Skin epidermis (tissue), 12 donors: ENCODE measurements around the gene KDELR3.
A peak's percentile ranks its signal among the peaks of the same experiment; 100 is the strongest.

Experiments
- H3K27ac ChIP-seq, 21 experiments: fragments of 200-600 bp; sonication (generic) in 11 of 21; one replicate each; pipeline ENCODE4 v1.5.0; 2020; ENCODE audit warnings: mild to moderate bottlenecking in 3 of 21, inconsistent platforms in 2 of 21, moderate library complexity in 2 of 21
- H3K4me3 ChIP-seq, 7 experiments: fragments of 200-600 bp; sonication (generic) in 2 of 7; one replicate each; pipeline ENCODE4 v1.5.0; 2020; ENCODE audit warnings: inconsistent platforms in 2 of 7, mild to moderate bottlenecking in 2 of 7, moderate library complexity in 1 of 7

KDELR3 gene

DNA sequence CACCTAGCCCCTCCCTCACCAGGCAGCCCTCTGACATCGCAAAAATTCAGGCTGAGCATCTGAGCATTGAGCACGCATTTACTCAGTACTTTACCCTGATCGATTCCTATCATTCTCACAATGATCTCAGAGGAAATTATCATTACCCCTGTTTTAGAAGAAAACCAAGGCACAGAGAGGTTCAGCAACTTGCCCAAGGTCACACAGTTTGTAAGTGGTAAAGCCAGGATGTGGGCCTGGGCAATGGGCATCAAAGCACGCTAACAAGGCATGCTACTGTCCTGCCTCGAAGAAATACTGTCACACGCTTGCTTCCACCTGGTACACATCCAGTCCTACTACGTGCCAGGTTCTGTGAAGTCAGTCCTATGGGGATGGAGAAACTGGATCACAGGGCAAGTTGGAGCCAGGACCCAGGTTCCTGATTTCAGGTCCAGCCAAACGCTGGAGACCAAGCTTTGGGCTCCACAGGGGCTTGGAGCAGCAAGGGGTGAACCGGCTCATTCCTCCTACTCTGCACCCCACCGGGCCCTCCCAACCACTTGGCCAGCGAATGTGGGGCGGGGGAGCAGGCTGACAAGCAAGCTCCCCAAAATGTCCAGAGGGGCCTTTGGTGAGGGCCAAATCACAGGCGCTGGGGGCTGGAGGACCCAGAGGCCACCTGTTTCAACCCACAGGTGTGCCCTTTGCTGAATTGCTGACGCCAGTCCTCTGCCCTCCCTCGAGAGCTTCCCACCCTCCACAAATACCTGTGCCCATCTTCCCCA is 31.1 kb upstream of the KDELR3 start:
- Histone ChIP-seq H3K27ac (no peak overlapping the region), H3K4me3 (no peak overlapping the region)

DNA sequence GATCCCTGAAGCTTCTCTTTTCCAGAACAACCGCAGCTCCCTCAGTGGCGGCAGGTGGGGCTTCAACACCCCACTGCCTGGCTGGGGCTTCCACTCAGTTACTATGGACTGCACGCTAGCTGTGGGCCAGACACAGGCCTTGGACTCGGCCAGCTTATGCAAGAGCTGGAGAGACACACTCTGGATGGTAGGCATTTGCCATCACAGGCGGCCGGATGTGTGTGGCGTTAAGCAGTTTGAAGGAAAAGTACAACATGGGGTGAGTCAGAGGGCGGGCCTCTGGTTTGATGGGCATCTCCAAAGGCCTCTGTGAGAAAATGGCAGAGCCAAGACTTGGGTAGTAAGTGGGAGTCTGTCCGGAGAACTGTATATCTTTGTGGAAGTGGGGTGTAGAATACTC is 30.5 kb upstream of the KDELR3 start:
- Histone ChIP-seq H3K27ac (no peak overlapping the region), H3K4me3 (no peak overlapping the region)

DNA sequence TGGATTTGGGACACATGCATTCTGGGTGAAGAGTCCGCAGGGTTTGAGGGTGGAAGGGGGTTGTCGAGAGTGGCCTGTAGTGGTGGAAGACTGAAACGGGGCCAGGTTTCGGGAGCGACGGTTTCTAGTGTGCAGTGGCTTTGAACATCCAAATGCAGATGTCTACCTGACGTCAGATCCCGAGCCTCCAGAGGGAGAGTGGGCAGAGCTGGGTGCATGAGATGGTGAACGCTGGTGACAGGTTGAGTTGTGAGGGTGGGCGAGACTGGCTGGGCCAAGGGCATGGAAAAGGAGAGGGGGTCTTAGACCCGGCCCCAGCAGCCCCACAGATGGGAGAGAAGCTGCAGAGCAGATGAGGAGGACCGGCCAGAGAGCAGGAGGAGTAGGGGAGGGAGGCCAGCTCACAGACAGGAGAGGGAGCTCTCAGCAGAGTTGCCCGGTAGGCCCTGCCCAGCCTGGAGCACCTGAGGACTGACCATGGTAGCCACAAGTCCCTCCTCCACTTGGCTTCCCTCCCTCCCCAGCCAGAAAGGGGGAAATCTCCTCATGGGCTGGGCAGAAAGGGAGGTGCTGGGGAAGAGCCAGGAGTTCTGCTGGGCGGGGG is 27.0 kb upstream of the KDELR3 start:
- Histone ChIP-seq H3K4me3 (no peak overlapping the region), H3K27ac (no peak overlapping the region)

DNA sequence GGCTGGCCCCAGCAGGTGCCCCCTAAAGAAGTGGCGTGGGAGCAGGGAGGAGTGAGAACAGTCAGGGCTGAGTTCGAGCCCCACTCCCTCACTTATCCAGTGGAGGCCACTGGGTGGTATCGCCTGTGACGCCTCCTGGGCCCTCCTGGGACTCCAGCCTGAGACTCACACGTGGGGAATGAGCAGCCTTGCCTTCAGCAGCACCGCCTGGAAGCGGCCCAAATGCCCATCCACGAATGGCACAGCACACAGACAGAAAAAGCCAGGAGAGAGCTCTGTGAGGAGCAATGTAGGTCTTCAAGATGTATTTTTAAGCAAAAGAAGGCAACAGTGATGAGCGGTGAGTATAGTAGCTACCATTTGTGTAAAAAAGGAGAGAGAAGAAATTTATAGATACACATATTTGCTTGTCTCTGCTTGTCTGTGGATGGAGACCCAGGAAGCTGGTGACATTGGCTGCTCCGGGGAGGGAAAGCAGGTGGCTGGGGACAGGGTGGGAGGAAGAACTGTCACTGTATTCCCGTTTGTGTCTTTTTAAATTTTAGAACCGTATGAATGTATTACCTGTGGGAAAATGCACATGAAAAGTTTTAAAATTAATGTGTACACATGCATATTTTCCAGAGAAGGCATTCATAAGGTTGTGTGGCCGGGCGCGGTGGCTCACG is 26.1 kb upstream of the KDELR3 start:
- no peak overlapping the region for H3K4me3 ChIP-seq
- no peak overlapping the region for H3K27ac ChIP-seq

DNA sequence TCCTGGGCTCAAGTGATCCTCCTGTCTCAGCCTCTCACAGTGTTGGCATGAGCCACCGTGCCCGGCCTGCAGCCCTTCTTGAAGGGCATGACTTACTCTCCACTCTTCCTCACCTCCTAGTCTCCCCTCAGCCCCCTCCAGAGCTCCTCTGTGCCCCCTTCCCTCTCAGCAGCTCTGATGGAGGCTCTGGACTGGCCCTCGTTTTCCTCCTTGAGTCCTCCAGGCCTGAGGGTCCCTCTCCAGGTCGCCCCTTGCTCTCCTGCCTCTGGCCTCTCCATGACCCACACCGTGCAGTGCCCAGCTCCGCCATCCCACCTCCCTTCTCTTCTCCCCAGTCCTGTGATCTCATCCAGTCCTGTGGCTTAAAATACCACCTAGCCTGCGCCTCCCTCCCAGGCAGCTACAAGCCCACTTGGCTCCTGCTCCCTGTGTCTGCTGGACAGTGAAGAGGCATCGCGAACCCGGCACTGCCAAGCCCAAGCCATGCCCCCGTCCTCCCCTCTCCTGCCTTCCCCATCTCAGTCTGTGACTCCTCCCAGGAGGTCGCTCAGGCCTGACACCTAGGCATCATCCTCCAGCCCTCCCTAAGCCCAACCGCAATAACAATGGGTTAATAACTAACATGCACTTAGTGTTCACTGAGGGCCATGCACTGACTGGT is 24.8 kb upstream of the KDELR3 start:
- Histone ChIP-seq H3K27ac (peak overlapping the region in 1 of 21 experiments; percentile 1), H3K4me3 (no peak overlapping the region)

DNA sequence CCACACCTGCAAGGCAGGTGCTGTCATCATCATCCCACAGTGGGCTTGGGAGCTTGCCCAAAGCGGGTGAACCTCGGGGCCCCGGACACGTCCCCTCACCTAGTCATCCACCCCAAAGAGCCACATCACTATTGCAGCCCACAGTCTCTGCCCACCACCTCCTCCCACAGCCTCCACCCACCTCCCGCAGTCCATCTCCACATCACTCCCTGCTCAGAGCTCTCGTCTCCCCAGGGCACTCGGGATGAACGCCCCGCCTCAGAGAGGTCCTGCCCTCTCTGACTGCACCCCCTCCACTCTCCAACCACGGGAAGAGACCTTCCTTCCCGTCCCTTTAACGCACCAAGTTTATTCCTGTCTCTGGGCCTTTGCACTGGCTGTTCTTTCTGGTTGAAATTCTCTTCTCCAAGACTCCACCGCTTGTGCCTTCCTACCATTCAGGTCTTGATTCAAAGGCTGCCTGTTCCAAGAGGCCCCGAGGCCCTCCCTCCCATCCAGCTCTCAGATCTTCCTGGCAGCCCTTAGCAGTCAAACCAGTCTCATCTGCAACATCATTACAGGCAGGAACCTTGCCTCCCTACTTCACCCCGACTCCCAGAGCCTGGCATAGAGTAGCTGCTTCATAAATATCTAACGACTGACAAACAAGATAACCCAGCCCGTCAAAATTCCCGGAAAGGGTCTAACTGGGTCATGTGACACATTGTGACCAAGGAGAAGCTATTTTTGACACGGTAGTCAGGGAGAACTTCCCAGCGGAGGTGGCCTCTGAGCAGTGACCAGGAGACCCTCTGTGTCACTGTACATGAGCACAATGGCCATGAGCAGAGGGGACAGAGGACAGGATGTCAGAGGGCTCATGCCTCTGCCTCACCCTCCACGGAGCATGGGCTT is 24.0 kb upstream of the KDELR3 start:
- H3K27ac ChIP-seq = peak overlapping the region in 2 of 21 experiments; percentile 29 to 32
- no peak overlapping the region for H3K4me3 ChIP-seq

DNA sequence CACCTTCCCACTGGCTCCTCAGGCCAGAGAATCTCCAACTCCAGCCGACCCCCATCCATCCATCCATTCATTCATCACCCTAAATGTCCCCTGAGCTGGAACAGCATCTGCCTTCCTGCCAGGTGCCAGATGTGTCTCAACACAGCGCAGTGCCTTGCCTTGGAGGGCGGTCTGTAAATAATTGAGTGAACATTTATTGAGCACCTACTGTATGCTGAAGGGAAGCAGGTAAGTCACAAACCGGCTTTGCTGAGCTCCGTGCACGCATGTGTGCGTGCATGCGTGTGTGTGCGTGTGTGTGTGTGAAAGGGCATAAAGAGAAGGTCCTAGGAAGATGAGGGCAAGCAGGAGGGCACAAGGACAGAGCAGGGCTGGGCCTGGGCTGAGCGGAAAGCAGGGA is 23.1 kb upstream of the KDELR3 start:
- Histone ChIP-seq H3K4me3 (no peak overlapping the region), H3K27ac (no peak overlapping the region)

DNA sequence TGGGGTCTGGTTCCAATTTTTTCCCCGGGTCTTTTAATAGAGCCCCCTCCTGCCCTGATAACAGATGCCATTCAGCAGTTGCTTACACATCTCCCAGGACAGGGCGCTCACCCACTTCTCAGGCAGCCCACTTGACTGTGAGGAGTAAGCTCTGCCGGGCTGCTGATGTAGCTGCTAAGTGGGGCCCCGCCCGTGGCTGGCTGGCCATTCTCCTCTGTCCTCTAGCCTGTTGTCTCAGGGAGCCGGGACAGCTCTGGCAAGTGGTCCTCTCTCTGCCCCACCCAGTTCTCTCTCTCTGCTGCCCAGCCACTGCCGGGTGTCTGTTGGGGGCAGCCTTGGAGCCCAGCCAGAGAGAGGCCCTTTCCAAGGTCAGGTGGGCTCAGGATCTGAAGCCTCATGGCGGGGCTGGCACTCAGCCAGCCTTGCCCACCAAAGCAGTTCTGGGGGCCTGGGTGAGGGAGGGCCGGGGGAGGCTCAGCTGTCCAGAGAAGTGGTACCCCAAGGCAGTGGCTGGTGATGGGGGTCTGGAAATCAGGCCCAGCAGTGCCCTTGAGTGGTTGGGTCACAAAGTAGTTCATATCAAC is 21.8 kb upstream of the KDELR3 start:
- H3K27ac ChIP-seq = no peak overlapping the region

DNA sequence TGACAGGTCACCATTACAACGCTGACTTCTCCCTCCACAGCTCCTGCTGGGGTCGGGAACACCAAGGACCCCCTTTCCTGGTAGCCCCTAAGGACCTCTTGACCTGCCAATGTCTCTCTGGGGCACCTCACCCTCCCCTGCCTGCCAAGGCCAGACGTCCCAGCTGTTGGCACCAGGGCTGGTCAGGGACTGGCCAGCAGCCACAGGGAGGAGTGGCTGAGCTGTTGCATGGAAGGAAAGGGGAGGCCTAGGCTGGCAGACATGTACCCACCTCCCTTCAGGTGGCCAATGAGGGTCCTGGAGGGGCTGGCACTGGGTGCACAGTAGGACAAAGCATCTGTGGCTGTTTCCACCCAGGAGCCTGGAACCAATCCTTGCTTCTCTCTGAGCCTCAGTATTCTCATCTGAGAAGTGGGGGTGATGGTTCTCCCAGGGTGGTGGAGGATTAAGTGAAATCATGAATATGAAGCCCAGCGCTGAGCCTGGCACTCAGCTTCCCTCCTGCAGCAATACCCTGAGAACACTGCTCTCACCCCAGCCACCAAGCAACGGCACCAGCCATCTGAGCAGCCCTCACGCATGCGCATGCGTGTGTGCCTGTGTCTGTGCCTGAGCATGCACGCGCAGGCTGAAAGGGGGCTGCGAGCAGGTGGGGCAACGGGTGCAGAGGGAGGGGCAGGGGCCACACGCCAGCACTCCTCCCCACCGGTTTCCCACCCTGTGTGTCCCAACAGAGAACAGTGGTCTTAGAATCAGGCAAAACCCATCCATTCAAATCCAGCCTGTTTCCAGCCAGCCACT is 18.8 kb upstream of the KDELR3 start:
- no peak overlapping the region for H3K4me3 ChIP-seq
- no peak overlapping the region for H3K27ac ChIP-seq

More for the DNA sequence above, 21.8 kb upstream of the KDELR3 start:
- H3K4me3 ChIP-seq = no peak overlapping the region

DNA sequence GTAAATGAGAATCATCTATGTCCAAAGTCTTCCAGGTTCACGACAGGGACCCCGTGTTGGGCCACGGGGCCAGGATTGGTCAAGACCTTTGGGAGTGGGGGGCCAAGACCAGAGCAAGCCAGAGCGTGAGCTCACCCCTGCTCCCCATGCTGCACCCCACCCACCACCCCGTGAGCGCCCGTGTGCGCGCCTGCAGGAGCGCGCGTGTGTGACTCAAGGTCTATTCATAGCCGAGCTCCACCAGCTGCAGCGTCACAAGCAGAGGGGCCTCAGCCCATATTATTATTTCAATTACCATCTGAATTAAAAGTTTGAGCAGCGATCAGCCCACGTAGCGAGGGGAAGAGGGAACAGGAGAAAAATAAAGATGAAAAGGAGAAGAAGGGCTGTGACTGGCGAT is 18.1 kb upstream of the KDELR3 start:
- no peak overlapping the region for H3K4me3 ChIP-seq
- H3K27ac ChIP-seq = no peak overlapping the region

DNA sequence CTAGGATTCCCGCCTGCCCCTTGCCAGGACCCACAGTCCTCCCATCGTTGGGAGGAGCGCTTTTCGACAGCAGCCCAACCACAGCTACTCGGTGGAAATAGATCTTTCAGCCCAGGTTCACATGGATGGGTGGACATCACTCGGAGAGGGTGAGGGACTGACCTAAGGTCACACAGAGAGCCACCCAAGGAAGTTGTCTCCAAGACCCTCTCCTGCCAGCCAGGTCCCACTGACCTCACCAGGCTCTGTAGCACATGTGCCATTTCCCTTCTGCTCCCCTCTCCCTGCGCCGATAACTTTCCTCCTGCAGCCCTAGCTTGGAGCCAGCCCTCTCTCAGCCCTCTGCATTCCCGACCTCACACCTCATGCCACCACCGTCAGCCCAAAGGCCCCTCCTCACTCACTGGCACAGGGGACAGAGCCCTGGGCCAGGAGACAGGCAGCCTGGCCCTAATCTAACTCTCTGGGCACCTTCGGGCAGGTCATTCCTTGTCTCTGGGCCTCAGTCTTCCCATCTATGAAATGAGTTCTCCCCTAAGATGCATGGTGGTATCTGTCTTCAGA is 17.6 kb upstream of the KDELR3 start:
- no peak overlapping the region for H3K4me3 ChIP-seq
- H3K27ac ChIP-seq = no peak overlapping the region

DNA sequence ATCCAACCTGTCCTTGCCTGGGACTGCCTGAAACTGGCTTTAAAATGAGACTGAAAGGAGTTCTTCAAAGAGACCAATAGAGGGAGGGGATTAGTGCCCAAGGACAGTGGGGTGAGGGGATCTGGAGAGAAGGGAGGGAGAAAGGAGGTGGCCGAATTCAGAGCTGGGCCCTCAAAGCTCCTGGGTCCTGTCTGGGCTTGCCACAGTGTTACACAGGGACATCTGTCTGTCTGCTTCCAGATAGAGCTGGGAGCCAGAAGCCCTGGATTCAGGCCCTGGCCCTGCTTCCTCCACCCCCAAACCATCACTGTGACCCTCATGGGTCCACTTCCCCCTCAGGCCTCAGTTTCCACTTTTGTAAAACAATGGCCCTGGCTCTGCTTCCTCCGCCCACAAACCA is 16.5 kb upstream of the KDELR3 start:
- no peak overlapping the region for H3K4me3 ChIP-seq
- H3K27ac ChIP-seq = no peak overlapping the region

DNA sequence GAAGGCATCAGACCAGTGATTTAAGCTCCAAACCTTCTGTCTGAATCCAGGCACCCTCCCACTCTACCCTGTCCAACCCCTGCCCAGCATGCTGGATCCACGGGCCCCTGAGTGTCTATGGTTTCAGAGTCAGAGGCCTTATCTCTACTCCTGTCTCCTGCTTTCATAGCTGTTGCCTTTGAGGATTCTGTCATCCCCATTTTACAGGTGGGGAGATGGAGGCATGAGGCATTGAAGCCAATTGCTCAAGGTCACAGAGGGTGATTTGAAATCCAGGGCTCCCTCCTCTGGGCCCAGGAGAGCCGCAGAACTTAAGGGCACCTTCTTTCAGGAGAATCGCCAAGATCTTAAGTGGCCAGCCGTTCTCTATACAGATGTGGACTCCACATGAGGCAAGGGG is 16.0 kb upstream of the KDELR3 start:
- H3K4me3 ChIP-seq = no peak overlapping the region
- no peak overlapping the region for H3K27ac ChIP-seq

DNA sequence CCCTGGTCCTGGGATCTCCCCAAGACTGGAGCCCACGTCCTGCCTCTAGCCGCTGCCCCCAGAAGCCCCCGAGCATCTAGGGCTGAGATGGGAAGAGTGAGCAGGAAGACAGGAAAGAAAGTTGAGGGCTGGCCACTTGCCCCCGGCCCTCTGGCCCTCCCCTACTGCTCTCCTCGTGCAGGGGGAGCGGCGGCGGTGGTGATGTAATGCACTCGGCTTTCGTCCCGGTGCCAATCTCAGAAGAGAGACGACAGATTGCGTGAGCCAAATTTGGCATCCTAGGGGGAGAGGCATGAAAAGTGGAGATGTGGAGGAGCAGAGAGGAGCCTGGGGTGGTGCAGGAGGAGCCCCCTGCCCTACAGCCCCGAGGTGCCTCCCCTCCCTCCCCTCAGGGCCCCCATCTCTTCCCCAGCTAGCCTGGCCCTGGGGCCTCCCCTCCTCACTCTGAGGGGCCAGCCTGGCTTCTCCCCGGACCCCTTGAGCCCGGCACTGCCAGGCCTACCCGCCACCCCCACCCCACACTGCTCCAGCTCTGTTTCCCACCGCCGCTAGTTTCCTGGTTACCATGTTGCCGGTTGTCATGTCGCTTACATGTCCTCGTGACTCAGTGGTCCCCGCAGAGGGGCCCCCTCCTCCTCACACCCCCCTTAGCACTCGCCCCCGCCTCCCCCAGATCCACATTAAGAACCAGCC is 15.4 kb upstream of the KDELR3 start:
- H3K27ac ChIP-seq = no peak overlapping the region
- no peak overlapping the region for H3K4me3 ChIP-seq

DNA sequence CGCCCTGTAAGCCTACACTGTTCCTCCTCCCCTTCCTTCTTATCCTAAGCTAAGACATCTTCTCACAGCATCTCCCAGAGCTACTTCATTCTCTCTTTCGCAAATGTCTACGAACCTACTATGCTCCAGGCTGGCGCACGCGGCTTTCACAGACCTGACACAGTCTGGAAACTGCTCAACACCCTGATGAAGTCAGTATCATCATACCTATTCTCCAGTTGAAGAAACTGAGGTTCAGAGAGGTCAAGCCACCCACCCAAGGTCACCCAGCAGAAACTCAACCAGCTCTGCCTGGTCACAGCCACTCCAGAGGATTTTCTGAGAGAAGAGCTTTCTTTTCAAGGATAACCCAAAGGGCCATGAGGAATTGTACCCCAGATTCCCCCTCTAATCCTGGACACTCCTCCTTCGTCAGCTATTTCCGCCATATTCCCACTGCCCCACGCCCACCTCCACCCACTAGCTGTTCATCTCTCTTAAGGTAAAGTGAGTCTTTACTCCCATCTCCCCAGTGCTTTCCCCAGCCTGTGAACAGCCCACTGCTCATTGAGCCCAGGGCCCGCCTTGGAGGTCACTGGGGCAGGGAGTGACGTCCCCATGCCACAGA is 14.7 kb upstream of the KDELR3 start:
- no peak overlapping the region for H3K4me3 ChIP-seq
- H3K27ac ChIP-seq = no peak overlapping the region

DNA sequence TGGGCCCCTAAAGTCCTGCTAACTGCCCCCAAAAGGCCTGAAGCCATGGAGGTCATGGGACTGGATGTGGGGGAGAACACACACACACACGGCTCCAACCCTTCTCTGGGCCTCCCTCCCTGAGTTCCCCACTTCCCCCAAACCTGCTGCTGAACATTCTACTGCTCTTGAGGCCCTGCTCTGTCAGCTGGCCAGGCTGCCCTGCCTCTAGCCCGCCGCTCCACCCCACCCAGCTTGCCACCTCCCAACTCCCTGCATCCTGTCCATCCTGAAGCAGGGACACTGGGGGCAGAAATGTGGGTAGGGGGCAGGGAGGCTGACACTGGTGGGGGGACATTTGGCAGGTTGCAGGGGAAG is 13.9 kb upstream of the KDELR3 start:
- Histone ChIP-seq H3K27ac (no peak overlapping the region), H3K4me3 (no peak overlapping the region)

DNA sequence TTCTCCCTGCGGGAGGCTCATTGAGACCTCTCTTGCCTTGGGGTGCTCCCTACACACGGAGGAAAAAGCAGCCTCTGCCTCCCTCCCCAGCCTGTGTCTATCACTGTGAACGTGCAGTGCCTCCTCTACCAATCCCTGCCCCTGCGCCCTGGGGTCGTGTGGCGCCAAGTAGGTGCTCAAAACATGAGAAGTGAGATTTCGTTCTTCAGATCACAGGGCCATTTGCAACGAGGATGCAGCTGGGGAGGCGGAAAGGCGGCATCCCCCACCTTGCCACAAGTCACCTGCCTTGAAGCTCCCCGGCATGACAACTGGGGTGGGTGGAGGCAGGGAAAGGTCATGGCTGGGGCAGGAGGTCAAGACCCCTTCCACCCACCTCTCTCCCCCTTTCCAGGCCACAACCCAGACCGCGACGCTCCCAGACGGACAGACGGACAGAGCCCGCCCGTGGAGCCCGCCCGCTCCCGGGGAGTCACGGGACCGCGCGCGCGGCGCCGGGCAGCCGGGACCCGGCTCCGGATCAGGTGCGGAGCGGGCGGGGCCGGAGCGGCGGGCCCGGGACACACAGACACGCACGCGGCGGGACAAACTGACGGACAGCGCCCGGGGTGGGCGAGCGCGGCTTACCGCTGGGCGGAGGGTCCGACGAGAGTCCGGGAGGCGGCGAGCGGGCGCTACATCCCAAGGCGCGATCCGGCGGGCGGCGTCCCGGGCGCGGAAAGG is 13.4 kb upstream of the KDELR3 start:
- Histone ChIP-seq H3K27ac (no peak overlapping the region), H3K4me3 (peak overlapping the region in 6 of 7 experiments; percentile 20 to 45 (median 25))
